ENCODE results near the gene PRPF39.
"Not testable (repeated sequence)": the region's sequence is repeated elsewhere in the genome, so short reads cannot be mapped to it uniquely, and the experiment has no call there.

PRPF39 gene

DNA sequence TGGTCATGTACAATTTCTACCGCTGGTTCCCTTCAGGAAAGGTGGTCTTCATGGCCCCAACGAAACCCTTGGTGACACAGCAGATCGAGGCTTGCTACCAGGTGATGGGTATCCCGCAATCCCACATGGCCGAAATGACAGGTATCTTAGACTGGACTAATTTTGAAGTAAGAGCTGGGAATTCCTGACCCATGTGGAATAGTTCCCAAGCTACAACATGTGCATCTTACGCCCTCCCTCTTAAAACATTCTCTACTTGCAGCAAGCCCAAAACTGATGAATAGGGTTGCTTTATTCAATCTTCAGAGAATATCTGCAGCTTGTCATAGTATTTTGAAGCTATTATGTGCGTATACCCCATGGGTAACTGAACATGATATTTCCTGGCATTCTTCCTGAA, 52.5 kb downstream of the PRPF39 start:
- DNase-seq (ENCODE audit: insufficient read length, low spot score), result no peak
- FAIRE-seq, result no peak

DNA sequence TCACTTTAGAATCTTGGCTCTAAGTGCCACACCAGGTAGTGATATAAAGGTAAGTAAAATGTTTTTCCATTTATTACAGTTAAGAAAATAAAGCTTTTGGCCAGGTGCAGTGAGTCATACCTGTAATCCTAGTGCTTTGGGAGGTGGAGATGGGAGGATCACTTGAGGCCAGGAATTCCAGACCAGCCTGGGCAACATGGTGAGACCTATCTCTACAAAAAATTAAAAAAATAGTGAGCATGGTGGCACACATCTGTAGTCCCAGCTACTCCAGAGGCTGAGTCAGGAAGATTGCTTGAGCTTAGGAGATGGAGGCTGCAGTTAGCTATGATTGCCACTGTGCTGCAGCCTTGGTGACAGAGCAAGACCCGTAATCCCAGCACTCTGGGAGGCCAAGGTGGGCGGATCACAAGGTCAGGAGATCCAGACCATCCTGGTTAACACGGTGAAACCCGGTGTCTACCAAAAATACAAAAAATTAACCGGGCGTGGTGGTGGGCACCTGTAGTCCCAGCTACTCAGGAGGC, 56.8 kb downstream of the PRPF39 start:
- no peak for DNase-seq (ENCODE audit: insufficient read length, low spot score)
- no peak for TF ChIP-seq POLR2A (IDR thresholded peaks at IDR 0.05; ENCODE audit: low read depth, low read length)
- no peak for FAIRE-seq

More for the DNA sequence above, 52.5 kb downstream of the PRPF39 start:
- TF ChIP-seq POLR2A (IDR thresholded peaks at IDR 0.05; ENCODE audit: low read depth, low read length), result no peak

DNA sequence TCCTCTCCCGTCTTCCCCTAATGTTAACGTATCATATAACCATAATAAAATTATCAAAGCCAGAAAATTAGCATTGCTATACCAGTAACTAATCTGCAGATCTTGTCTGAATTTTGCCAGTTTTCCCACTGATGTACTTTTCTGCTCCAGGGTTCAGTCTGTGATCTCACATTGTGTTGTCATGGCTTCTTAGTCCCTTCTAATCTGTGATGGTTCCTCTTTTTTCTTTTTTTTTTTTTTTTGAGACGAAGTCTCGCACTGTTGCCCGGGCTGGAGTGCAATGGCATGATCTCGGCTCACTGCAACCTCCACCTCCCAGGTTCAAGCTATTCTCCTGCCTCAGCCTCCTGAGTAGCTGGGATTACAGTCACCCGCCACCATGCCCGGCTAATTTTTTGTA, 58.2 kb downstream of the PRPF39 start:
- DNase-seq (ENCODE audit: insufficient read length, low spot score); FAIRE-seq: not testable (repeated sequence)

DNA sequence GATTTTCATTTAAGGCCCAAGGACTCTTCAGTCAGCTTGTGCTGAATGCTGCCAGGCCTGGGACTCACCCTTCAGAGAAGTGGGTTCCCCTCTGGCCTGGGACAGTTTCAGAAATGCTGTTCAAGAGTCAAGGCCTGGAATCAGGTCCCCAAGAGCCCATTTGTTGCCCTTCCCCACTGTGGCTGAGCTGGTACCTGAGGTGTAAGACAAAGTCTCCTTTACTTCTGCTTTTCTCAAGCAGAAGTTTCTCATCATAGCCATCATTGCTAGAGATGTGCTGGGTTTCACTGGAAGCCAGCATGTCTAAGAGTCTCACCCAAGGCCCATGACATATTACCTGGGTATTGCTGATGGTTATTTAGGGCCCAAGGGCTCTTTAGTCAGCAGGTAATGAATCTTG, 60.7 kb downstream of the PRPF39 start:
- FAIRE-seq, result no peak
- DNase-seq (ENCODE audit: insufficient read length, low spot score), result no peak
- TF ChIP-seq POLR2A (IDR thresholded peaks at IDR 0.05; ENCODE audit: low read depth, low read length), result no peak

DNA sequence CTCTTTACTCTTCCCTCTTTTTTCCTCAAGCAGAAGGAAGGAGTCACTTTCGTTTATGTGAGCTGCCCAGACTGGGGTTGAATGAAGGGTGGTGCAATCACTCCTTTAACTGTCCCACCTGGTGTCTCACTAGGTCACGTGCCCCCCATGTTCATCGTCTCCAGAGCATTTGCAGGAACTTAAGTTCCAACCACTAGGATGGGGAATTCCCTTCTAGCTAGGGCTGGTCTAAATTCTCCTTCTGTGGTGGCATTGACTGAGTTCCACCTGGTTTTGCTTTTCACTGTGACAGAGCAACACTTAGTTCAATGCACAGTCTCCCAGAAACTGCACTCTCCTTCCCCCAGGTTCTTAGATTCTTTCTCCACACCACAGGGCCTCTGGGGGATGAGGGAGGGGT, 61.3 kb downstream of the PRPF39 start:
- no peak for DNase-seq (ENCODE audit: insufficient read length, low spot score)
- no peak for TF ChIP-seq POLR2A (IDR thresholded peaks at IDR 0.05; ENCODE audit: low read depth, low read length)
- no peak for FAIRE-seq

DNA sequence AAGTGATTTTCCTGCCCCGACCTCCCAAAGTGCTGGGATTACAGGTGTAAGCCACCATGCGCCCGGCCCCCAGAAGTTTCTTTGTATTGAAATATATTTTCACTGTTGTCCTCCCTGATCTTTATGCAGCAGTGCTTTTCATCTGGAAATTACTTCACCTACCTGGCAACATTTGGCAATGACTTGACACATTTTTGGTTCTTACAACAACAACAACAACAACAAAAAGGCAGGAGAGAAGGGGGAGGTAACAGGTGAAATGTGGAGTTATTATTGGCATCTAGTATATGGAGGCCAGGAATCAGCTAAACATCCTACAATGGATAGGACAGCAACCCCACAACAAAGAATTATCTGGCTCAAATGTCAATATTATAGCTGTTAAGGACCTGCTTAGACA, 65.7 kb downstream of the PRPF39 start:
- TF ChIP-seq POLR2A (IDR thresholded peaks at IDR 0.05; ENCODE audit: low read depth, low read length), result no peak
- no peak for FAIRE-seq
- DNase-seq (ENCODE audit: insufficient read length, low spot score), result no peak

DNA sequence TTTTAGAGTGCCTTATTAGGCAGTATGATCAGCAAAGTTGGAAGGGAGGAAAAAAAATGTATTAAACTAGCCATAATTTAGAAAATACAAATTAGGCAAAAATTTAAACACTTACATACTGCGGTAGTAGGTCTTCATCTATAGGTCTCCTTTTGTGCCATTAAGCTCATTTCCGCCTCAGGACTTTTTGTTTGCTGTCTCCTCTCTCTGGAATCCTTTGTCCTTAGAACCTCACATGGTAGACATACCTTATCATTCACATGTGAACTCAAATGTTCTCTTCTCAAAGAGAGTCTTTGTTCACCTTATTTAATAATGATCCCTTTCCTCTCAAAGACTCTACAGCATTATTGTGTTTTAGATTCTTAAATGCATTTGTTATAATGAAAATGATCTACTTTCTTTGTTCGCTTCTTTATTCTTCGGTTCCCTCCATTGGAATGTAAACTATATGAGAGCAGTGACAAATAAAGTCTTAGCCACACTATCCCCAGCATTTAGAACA, 66.5 kb downstream of the PRPF39 start:
- TF ChIP-seq POLR2A (IDR thresholded peaks at IDR 0.05; ENCODE audit: low read depth, low read length), result no peak
- DNase-seq (ENCODE audit: insufficient read length, low spot score), result no peak
- FAIRE-seq, result no peak

DNA sequence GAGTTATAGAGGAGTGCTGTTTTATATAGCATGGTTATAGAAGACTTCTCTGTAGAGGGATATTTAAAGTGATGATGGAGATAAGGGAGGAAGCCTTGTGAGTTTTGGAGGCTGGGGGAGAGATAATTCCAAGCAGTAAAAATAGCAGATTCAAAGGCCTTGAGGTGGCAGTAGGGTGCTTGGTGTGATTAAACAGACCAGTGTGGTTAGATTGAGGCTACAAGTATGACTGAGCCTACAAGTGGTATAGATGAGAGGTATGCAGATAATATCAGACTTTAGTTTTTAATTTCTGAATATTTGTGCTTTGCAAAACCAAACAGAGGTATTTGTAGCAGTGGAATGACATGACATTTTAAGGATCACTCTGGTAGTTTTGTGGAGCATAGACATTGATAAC, 72.2 kb downstream of the PRPF39 start:
- no peak for FAIRE-seq
- no peak for DNase-seq (ENCODE audit: insufficient read length, low spot score)
- no peak for TF ChIP-seq POLR2A (IDR thresholded peaks at IDR 0.05; ENCODE audit: low read depth, low read length)
